ENCODE results near the gene FAM168A.

- no peak for TF ChIP-seq TSHZ2 (CRISPR knock-in tag; IDR thresholded peaks at IDR 0.05)
- no peak for TF ChIP-seq PATZ1 (CRISPR knock-in tag; IDR thresholded peaks at IDR 0.05; ENCODE audit: borderline replicate concordance)
- TF ChIP-seq CREB5 (CRISPR knock-in tag; IDR thresholded peaks at IDR 0.05; ENCODE audit: low read depth) = no peak
- no peak for TF ChIP-seq BACH2 (CRISPR knock-in tag; IDR thresholded peaks at IDR 0.05; ENCODE audit: borderline replicate concordance)
- TF ChIP-seq ESRRG (CRISPR knock-in tag; IDR thresholded peaks at IDR 0.05) = no peak
- TF ChIP-seq RARB (CRISPR knock-in tag; IDR thresholded peaks at IDR 0.05) = no peak
- TF ChIP-seq PPARA (CRISPR knock-in tag; IDR thresholded peaks at IDR 0.05; ENCODE audit: borderline replicate concordance) = no peak
- TF ChIP-seq ZFP30 (CRISPR knock-in tag; IDR thresholded peaks at IDR 0.05) = no peak
- TF ChIP-seq TCF4 (CRISPR knock-in tag; IDR thresholded peaks at IDR 0.05; ENCODE audit: borderline replicate concordance) = no peak
- TF ChIP-seq CSRNP3 (CRISPR knock-in tag; IDR thresholded peaks at IDR 0.05) = no peak
- no peak for TF ChIP-seq ISL1 (CRISPR knock-in tag; IDR thresholded peaks at IDR 0.05)
- no peak for TF ChIP-seq TOX (CRISPR knock-in tag; IDR thresholded peaks at IDR 0.05; ENCODE audit: borderline replicate concordance)
These were observed 139.7 kb downstream of the FAM168A start for GRCh38 chr11:73458201-73458600.
